H1 (cell line): ENCODE results near the gene TIMM21. TPM values are rescaled to one million over a fixed set of nuclear protein-coding genes. Genes with fewer than 3 reads are reported as not detected.

Experiments
- CBX5 ChIP-seq: fragments of 300-800, 300-1000 bp; sonication (generic); IDR thresholded peaks from 2 replicates; pipeline ENCODE4 v1.7.1; 2016; ENCODE audit warnings: antibody characterized with exemption, low read length, low read depth
- CHD1 ChIP-seq: IDR thresholded peaks from 2 replicates; pipeline ENCODE4 v1.6.1; 2012; ENCODE audit warnings: low read depth, low read length, improper control_type of control experiment
- CREB1 ChIP-seq: IDR thresholded peaks from 2 replicates; pipeline ENCODE4 v1.6.1; 2012; ENCODE audit warnings: inconsistent platforms
- EP300 ChIP-seq, 2 experiments: IDR thresholded peaks; 1 replicate in 1 of 2; 2 replicates in 1 of 2; pipeline ENCODE4 v1.6.1; 2011 to 2012; ENCODE audit warnings: low read depth in 2 of 2, low read length in 2 of 2, mild to moderate bottlenecking in 2 of 2, borderline replicate concordance in 1 of 2, inconsistent platforms in 1 of 2, moderate library complexity in 1 of 2
- FOSL1 ChIP-seq: IDR thresholded peaks from 2 replicates; pipeline ENCODE4 v1.6.1; 2011; ENCODE audit warnings: mild to moderate bottlenecking, low read depth, low read length, moderate library complexity; ENCODE audit not compliant: insufficient read depth
- SP4 ChIP-seq: IDR thresholded peaks from 2 replicates; pipeline ENCODE4 v1.6.1; 2012; ENCODE audit warnings: low read length, inconsistent platforms
- polyA plus RNA-seq, 7 experiments: library from polyadenylated mRNA; depleted of rRNA in 3 of 7; stranded (reverse) in 5 of 7; unstranded in 2 of 7; fragments of >200 nt in 5 of 7; fragments of 200-250 nt in 2 of 7; gene quantifications; 1 replicate in 5 of 7; 2 replicates in 1 of 7; 4 replicates in 1 of 7; pipeline versions ENCODE4 v1.2.1 to v1.2.3, GENCODE V29; 2011 to 2013; ENCODE audit warnings: missing spikeins in 2 of 7, mixed read lengths in 2 of 7
- total RNA-seq: library from RNA; stranded (reverse); fragmentation: NEBNext Ultra II Directional; extraction: Animal tissue kit (Norgen Biotek cat#: 25700); gene quantifications from 2 replicates; pipeline ENCODE4 v1.2.1, GENCODE V29; 2021

Gene TIMM21
- total and polyA plus RNA-seq, 2 of the 8 experiments (the other 6 are each of a cell fraction or from before 2014, with no cell fraction given) = 27.9 to 43.8 TPM

GRCh38 chr18:74200780-74201179, 52.5 kb downstream of the TIMM21 start (continued):
- TF ChIP-seq EP300 (IDR thresholded peaks at IDR 0.05; ENCODE audit: borderline replicate concordance in 1 of 2, low read depth in 2 of 2, low read length in 2 of 2) (no peak), CBX5 (no peak), SP4 (no peak), CREB1 (no peak), FOSL1 (no peak), CHD1 (no peak)
